Head of caudate nucleus (tissue), 42 donors: Measurements from ENCODE around the gene TMEM61.

Experiments used
- DNase-seq, 42 donors: peaks; one replicate each; pipeline versions ENCODE4 v3.0.0 to v3.0.0-alpha.2; 2020 to 2021; ENCODE audit warnings: mixed read lengths in 7 of 42
- intact Hi-C: fragments of 100-400 bp; cut with DNase I; formaldehyde crosslinking; loops from one replicate; pipeline ENCODE4 v1.15.0; 2022

Gene TMEM61

GRCh38 chr1:54980046-54980527, 341 bp upstream of the TMEM61 start:
- intact Hi-C loops: no loop called here
- DNase-seq: no peak

- peak in 1 of 42 donors; percentile 2 for DNase-seq
Observed at GRCh38 chr1:54981466-54981865, 1.0 kb downstream of the TMEM61 start.

DNA sequence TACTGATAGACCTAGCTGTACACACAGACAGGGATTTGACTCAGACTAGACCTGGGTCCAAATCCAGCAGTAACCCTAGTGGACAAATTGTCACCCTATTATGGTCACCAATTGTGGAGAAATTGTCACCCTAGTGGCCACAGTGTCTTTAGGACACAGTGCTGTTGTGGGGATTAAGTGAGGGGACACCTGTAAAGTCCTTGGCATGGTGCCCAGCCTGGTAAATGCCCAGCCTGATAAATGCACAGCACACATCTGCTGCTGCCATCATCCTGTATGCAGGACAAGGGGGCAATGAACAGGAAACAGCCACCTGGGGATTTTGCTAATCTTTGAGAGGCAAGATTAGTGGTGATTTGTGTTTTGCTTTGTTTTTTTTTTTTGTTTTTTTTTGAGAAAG, 2.3 kb downstream of the TMEM61 start:
- intact Hi-C loops: no loop called here
- no peak for DNase-seq

More at GRCh38 chr1:54981466-54981865, 1.0 kb downstream of the TMEM61 start:
- intact Hi-C loops: no loop called here

GRCh38 chr1:54984131-54984842, 3.9 kb downstream of the TMEM61 start:
- intact Hi-C loops: no loop called here
- DNase-seq: no peak

- no peak for DNase-seq
- intact Hi-C loops: no loop called here
Observed at GRCh38 chr1:54985556-54985955, 5.1 kb downstream of the TMEM61 start.

- intact Hi-C loops: no loop called here
- DNase-seq: no peak
Observed at GRCh38 chr1:54986025-54986424, 5.6 kb downstream of the TMEM61 start.

DNA sequence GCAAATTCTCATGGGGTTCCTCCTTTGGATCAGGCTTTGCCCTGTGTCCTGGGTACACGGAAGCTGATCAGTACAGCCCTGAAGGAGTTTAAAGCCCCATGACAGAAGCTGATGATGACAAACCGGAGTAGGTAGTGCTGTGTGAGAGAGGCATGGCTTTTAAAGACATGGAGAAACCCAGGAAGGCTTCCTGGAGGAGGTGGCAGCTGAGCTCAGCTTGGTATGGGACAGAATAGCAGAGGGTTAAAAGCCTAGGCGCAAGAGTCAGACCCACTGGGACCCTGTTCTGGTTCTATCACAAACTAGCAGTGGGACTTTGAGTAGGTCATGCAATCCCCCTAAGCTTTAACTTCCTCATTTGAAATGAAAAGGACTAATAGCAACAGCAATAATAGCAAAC, 6.1 kb downstream of the TMEM61 start:
- no peak for DNase-seq
- intact Hi-C loops: no loop called here

DNA sequence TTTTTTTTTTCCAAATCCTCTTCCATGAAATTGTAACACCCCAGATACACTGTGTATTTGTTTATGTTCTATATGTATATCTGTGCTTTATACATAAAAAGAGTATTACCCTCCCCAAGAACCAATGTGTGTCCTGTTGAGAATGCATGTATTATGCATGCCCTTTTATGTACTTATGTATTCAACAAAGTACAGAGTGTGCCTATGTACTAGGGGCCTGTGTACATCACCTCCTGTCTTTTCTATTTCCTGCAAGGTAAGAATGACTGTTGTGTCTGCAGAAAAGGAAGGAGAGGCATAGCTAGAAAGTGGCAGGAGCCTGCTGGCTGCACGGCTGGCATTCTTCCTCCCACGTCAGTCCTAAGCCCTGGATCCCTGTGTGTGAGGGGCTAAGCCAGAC, 7.0 kb downstream of the TMEM61 start:
- DNase-seq: no peak
- intact Hi-C loops: no loop called here

- no peak for DNase-seq
- intact Hi-C loops: no loop called here
Observed at GRCh38 chr1:54987919-54988705, 7.7 kb downstream of the TMEM61 start.

GRCh38 chr1:54988975-54989374, 8.5 kb downstream of the TMEM61 start:
- intact Hi-C loops: no loop called here
- no peak for DNase-seq

DNA sequence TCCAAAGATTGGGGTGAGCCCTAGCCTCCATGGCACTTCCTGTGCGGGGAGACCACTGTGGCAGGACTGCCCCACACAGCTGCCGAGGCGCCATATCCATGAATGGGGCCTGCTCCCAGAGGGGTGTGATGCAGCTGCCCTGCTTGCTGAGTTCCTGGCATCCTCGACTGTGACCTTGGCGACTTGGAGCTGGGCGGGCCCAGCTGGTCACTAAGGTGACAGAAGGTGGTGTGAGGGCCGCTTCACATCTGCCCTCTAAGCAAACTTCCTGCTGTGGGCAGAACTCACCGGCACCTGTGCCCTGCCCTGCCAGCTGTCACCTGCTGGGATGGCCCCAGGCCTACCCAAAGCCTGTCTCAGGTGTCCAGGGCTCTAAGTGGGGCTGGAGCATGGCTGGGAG, 9.0 kb downstream of the TMEM61 start:
- DNase-seq: no peak
- intact Hi-C loops: no loop called here

DNA sequence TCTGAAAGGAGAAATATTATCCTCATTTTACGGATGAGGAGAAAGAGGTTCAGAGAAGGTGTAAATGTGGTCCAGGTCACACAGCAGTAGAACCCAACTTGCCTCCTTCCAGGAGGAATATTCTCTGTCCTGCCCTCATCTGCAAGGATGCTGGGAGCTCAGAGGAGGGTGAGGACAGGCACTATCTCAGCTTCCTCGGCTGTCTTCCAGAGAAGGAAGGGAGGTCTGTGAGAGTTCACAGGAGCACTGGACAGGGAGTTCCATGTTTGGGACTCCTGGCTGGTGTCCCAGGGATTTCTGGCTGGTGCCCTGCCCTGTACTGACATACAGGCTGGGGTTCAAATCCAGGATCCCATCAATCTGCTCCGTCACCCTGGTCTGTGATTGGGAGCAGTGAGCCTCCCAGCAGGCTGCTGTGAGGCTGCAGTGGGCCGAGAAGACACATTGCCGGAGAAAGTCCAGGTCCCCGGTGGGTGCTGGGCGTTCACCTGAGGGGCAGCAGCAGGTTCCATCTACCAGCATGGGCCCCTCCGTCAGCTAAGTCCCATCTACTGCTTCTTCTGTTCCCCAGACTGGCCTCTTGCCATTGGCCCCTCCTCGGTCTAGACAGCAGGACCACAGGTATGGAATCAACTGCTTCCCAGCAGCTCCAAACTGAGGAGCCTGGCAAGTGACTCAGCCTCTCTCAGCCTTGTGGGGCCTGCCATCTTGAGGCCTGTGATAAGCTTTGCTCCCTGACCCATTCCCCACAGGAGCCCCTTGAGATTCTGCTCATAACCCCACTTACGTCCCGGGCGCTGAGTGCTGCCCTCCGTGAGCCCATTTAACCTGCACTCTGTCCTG, 9.8 kb downstream of the TMEM61 start:
- DNase-seq: no peak
- intact Hi-C loops: no loop called here

DNA sequence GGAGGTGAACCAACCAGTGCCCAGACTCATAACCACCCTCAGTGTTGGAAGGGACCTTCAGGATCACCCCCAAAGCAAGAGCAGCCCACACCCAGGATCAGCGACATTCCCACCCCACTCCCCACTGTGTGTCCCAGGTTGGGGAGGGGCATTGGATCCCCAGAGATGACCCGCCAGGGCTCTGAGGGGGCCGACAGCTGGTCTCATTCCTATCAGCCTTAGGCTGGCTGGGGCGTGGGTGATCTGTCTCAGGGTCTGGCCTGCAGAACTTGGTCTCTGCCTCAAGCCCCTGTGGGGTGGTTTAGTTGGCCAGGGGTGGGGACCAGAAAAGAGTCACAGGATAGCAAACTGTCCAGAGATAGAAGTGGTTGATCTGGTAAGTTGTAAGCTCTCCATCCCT, 10.5 kb downstream of the TMEM61 start:
- intact Hi-C loops: no loop called here

GRCh38 chr1:54991939-54992338, 11.5 kb downstream of the TMEM61 start:
- DNase-seq: no peak
- intact Hi-C loops: no loop called here

More for the DNA sequence above, 10.5 kb downstream of the TMEM61 start:
- no peak for DNase-seq

DNA sequence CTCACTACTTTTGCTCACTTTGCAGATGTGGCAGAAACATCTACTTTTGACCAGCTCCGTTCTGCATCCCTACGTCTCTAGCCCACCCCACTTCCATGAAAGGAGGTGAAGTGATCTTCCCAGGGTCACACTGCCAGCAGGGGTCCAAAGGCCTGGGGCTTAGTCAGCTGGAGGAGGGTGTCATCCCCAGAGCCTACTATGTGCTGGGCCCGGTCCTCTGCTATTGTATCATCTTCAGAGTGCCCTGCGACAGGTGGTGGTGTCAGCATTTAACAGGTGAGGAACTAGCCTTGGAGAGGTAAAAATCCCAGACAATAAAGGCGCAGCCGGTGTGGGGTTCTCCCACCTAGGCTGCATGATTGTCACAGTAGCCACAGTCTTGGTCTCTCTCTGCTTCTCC, 12.7 kb downstream of the TMEM61 start:
- DNase-seq: no peak
- intact Hi-C loops: no loop called here

GRCh38 chr1:54994355-54994990, 14.0 kb downstream of the TMEM61 start:
- intact Hi-C loops: no loop called here
- DNase-seq: no peak

DNA sequence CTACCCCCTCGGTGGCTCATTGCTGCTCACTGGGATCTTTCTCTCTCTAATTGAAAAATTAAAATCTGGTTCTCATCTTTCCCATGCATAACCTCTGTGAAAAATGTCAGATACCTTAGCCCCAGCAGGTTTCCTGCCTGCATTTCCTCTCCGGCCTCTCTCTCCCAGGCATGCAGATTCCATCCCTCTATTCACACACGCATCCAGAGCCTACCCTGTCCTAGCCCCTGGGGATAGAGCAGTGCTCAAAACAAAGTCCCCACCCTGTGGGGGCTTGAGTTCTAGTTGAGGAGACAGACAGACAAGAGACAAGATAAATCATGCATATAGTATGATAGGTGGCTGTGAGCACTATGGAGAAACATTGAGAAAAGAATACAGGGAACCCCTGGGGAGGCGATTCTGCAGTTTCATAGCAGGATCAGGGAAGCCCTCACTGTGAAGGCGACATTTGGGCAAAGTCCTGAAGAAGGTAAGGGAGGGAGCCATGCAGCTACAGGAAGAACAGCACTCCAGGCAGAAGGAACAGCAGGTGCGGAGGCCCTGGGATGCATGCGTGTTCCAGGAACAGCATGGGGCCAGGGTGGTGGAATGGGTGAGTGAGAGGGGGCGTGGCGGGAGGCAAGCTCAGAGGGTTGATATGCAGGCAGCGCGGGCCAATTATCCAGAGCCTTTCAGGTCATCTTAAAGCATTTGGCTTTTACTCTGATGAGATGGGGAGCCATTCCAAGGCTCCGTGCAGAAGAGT, 14.8 kb downstream of the TMEM61 start:
- no peak for DNase-seq
- intact Hi-C loops: no loop called here

- DNase-seq: no peak
Observed at GRCh38 chr1:54995835-54996234, 15.4 kb downstream of the TMEM61 start.

More at GRCh38 chr1:54995835-54996234, 15.4 kb downstream of the TMEM61 start:
- intact Hi-C loops: loop anchor here (2.0 kb wide), 1 partner anchor 51 kb away; no protein-coding TSS in a partner anchor
